Hepatocyte (in vitro differentiated cells): ENCODE data around the gene CREB3.

Experiments
- EZH2 ChIP-seq: fragments of 200-600 bp; sonication (generic); IDR thresholded peaks from 2 replicates; pipeline ENCODE4 v1.6.1; 2016; ENCODE audit warnings: antibody characterized with exemption, mild to moderate bottlenecking, borderline replicate concordance
- TF ChIP-seq, protein P1 (sequence below): fragments of 200-600 bp; sonication (generic); IDR thresholded peaks from 2 replicates; pipeline ENCODE4 v1.5.1; 2016; ENCODE audit warnings: antibody characterized with exemption, mild to moderate bottlenecking; ENCODE audit not compliant: poor library complexity

DNA sequence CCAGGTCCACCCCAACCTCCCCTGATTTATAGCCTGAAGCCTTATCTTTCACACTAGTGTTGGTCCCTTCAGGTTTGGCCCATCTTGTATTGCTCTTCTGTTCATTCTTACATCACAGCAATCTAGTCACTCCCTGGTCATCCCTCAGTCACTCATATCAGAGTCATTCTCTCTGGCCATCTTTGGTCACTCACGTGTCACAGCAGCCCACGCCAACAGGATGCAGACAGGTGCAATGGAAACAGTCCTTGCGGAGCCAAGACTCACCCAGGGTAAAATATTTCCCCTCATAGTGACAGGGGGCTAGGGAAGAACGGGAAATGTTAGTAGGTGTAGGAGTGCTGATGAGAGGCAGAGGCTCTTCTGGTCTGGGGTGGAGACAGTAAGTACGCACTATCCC lies 21.0 kb downstream of the CREB3 start:
- TF ChIP-seq, protein P1, sequence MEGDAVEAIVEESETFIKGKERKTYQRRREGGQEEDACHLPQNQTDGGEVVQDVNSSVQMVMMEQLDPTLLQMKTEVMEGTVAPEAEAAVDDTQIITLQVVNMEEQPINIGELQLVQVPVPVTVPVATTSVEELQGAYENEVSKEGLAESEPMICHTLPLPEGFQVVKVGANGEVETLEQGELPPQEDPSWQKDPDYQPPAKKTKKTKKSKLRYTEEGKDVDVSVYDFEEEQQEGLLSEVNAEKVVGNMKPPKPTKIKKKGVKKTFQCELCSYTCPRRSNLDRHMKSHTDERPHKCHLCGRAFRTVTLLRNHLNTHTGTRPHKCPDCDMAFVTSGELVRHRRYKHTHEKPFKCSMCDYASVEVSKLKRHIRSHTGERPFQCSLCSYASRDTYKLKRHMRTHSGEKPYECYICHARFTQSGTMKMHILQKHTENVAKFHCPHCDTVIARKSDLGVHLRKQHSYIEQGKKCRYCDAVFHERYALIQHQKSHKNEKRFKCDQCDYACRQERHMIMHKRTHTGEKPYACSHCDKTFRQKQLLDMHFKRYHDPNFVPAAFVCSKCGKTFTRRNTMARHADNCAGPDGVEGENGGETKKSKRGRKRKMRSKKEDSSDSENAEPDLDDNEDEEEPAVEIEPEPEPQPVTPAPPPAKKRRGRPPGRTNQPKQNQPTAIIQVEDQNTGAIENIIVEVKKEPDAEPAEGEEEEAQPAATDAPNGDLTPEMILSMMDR = no peak
- TF ChIP-seq EZH2 = no peak
